HCT116 (cell line): ENCODE data around the gene RPS10.
"Not testable (repeated sequence)": the region's sequence is repeated elsewhere in the genome, so short reads cannot be mapped to it uniquely, and the experiment has no call there.

ENCODE experiments used
- EZH2 ChIP-seq: fragments of 200-600 bp; sonication (generic); IDR thresholded peaks from 2 replicates; pipeline ENCODE4 v1.6.1; 2017; ENCODE audit warnings: antibody characterized with exemption, mixed run types
- FOSL1 ChIP-seq: IDR thresholded peaks from 2 replicates; pipeline ENCODE4 v1.6.1; 2012; ENCODE audit warnings: low read depth
- POLR2A ChIP-seq: IDR thresholded peaks from 2 replicates; pipeline ENCODE4 v1.7.0; 2011; ENCODE audit warnings: borderline replicate concordance; ENCODE audit not compliant: insufficient read depth, insufficient read length; ENCODE audit errors: extremely low read depth
- POLR2AphosphoS5 ChIP-seq: IDR thresholded peaks from 2 replicates; pipeline ENCODE4 v1.6.1; 2011; ENCODE audit warnings: mild to moderate bottlenecking, low read depth, low read length, moderate library complexity
- SIN3A ChIP-seq: IDR thresholded peaks from 2 replicates; pipeline ENCODE4 v1.6.1; 2012; ENCODE audit warnings: low read depth
- YY1 ChIP-seq: IDR thresholded peaks from 2 replicates; pipeline ENCODE4 v1.6.1; 2011; ENCODE audit warnings: low read length, low read depth, moderate library complexity, mild to moderate bottlenecking; ENCODE audit not compliant: insufficient replicate concordance; ENCODE audit errors: extremely low read depth
- TF ChIP-seq, protein P1 (sequence below), 3 experiments: fragments of 200-600 bp in 1 of 3; sonication (generic) in 1 of 3; IDR thresholded peaks in 2 of 3; conservative IDR thresholded peaks in 1 of 3; 2 replicates each; pipeline ENCODE4 v1.5.1; 2012 to 2017; ENCODE audit warnings: low read depth in 2 of 3, low read length in 2 of 3, antibody characterized with exemption in 1 of 3, borderline replicate concordance in 1 of 3, control low read depth in 1 of 3, mild to moderate bottlenecking in 1 of 3, mixed read lengths in 1 of 3, mixed run types in 1 of 3, moderate library complexity in 1 of 3; ENCODE audit not compliant: insufficient read depth in 1 of 3
- TF ChIP-seq, protein P2 (sequence below): IDR thresholded peaks from 2 replicates; pipeline ENCODE4 v1.6.1; 2012

DNA sequence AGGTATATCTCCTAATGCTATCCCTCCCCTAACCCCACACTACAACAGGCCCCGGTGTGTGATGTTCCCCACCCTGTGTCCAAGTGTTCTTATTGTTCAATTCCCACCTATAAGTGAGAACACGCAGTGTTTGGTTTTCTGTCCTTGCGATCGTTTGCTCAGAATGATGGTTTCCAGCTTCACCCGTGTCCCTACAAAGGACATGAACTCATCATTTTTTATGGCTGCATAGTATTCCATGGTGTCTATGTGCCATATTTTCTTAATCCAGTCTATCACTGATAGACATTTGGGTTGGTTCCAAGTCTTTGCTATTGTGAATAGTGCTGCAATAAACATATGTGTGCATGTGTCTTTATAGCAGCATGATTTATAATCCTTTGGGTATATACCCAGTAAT lies 54.0 kb downstream of the RPS10 start:
- not testable (repeated sequence) for TF ChIP-seq YY1, POLR2AphosphoS5, EZH2, FOSL1, POLR2A, SIN3A
- TF ChIP-seq, protein P1, sequence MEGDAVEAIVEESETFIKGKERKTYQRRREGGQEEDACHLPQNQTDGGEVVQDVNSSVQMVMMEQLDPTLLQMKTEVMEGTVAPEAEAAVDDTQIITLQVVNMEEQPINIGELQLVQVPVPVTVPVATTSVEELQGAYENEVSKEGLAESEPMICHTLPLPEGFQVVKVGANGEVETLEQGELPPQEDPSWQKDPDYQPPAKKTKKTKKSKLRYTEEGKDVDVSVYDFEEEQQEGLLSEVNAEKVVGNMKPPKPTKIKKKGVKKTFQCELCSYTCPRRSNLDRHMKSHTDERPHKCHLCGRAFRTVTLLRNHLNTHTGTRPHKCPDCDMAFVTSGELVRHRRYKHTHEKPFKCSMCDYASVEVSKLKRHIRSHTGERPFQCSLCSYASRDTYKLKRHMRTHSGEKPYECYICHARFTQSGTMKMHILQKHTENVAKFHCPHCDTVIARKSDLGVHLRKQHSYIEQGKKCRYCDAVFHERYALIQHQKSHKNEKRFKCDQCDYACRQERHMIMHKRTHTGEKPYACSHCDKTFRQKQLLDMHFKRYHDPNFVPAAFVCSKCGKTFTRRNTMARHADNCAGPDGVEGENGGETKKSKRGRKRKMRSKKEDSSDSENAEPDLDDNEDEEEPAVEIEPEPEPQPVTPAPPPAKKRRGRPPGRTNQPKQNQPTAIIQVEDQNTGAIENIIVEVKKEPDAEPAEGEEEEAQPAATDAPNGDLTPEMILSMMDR (IDR thresholded peaks at IDR 0.05 in 2 of 3, conservative IDR thresholded peaks at IDR 0.05 in 1 of 3; ENCODE audit: borderline replicate concordance in 1 of 3, insufficient read depth in 1 of 3, low read depth in 2 of 3, low read length in 2 of 3) = not testable (repeated sequence)
- TF ChIP-seq, protein P2, sequence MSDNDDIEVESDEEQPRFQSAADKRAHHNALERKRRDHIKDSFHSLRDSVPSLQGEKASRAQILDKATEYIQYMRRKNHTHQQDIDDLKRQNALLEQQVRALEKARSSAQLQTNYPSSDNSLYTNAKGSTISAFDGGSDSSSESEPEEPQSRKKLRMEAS = not testable (repeated sequence)
